WTC11 (cell line): ENCODE data around the gene PYGL. TPM values are rescaled to one million over a fixed set of nuclear protein-coding genes. Genes with fewer than 3 reads are reported as not detected.

Experiments used
- ATAC-seq: fragments of 200-7000 bp; cut with Tn5 transposase; 2 replicates; pipeline ENCODE4 v1.10.0; 2021; ENCODE audit warnings: mild to moderate bottlenecking, moderate library complexity
- CTCF ChIA-PET: fragments of 300-600 bp; sonication (Branson Sonifier 250); formaldehyde crosslinking; loops from one replicate; lab custom pipeline; 2021; ENCODE audit warnings: antibody characterized with exemption; lab: Charles Lee
- POLR2A ChIA-PET: fragments of 350-600 bp; sonication (Branson Sonifier 250); formaldehyde crosslinking; loops from one replicate; lab custom pipeline; 2021; ENCODE audit warnings: antibody characterized with exemption; lab: Charles Lee
- DNase-seq: peaks from one replicate; pipeline ENCODE4 v3.0.0; 2021; ENCODE audit warnings: low spot score
- H3K27ac Mint-ChIP-seq: 2 replicates; pipeline ENCODE4 v1.8.0; 2021; ENCODE audit warnings: mixed read lengths
- H3K27me3 Mint-ChIP-seq: 2 replicates; pipeline ENCODE4 v1.8.0; 2021; ENCODE audit warnings: low read depth, mild to moderate bottlenecking, moderate library complexity, mixed read lengths
- H3K36me3 Mint-ChIP-seq: 2 replicates; pipeline ENCODE4 v1.8.0; 2021; ENCODE audit warnings: mixed read lengths
- H3K4me1 Mint-ChIP-seq: 2 replicates; pipeline ENCODE4 v1.8.0; 2022; ENCODE audit warnings: mixed read lengths
- H3K4me3 Mint-ChIP-seq: 2 replicates; pipeline ENCODE4 v1.8.0; 2021; ENCODE audit warnings: mild to moderate bottlenecking, moderate library complexity, mixed read lengths
- H3K9me3 Mint-ChIP-seq: 2 replicates; pipeline ENCODE4 v1.8.0; 2021; ENCODE audit warnings: mixed read lengths
- AR ChIP-seq: fragments of 250-450 bp; sonication (Bioruptor Pico); IDR thresholded peaks from 2 replicates; pipeline ENCODE4 v1.9.0; 2021; ENCODE audit warnings: mild to moderate bottlenecking
- ARID4B ChIP-seq: sonication (generic); formaldehyde crosslinking; IDR thresholded peaks from 2 replicates; pipeline ENCODE4 v1.8.0; 2023; ENCODE audit warnings: missing genetic modification reagents, mild to moderate bottlenecking, borderline replicate concordance
- ATF6 ChIP-seq: sonication (generic); formaldehyde crosslinking; IDR thresholded peaks from 2 replicates; pipeline ENCODE4 v1.8.1; 2023; ENCODE audit warnings: mild to moderate bottlenecking, missing genetic modification reagents
- CREM ChIP-seq: sonication (generic); formaldehyde crosslinking; IDR thresholded peaks from 2 replicates; pipeline ENCODE4 v1.8.1; 2022; ENCODE audit warnings: mild to moderate bottlenecking, missing genetic modification reagents, moderate library complexity
- CTCF ChIP-seq: fragments of 200-600 bp; IDR thresholded peaks from 2 replicates; pipeline ENCODE4 v1.8.0; 2022; ENCODE audit warnings: antibody characterized with exemption
- ETV6 ChIP-seq: sonication (generic); formaldehyde crosslinking; IDR thresholded peaks from 2 replicates; pipeline ENCODE4 v1.8.1; 2022; ENCODE audit warnings: mild to moderate bottlenecking, missing genetic modification reagents
- FOXK1 ChIP-seq: sonication (generic); formaldehyde crosslinking; IDR thresholded peaks from 2 replicates; pipeline ENCODE4 v1.8.0; 2022; ENCODE audit warnings: mild to moderate bottlenecking, moderate library complexity, missing genetic modification reagents
- FOXP1 ChIP-seq: sonication (generic); formaldehyde crosslinking; IDR thresholded peaks from 2 replicates; pipeline ENCODE4 v1.8.0; 2022; ENCODE audit warnings: missing genetic modification reagents, mild to moderate bottlenecking, moderate library complexity, borderline replicate concordance
- HMGA2 ChIP-seq: fragments of 250-450 bp; sonication (Bioruptor Pico); IDR thresholded peaks from 2 replicates; pipeline ENCODE4 v1.4.0; 2021; ENCODE audit warnings: mild to moderate bottlenecking, moderate library complexity
- IRF2 ChIP-seq: sonication (generic); formaldehyde crosslinking; IDR thresholded peaks from 2 replicates; pipeline ENCODE4 v1.8.0; 2022; ENCODE audit warnings: low read depth, missing genetic modification reagents, borderline replicate concordance
- MLX ChIP-seq: sonication (generic); formaldehyde crosslinking; IDR thresholded peaks from 2 replicates; pipeline ENCODE4 v1.8.1; 2023; ENCODE audit warnings: mild to moderate bottlenecking, missing genetic modification reagents, moderate library complexity
- MXD4 ChIP-seq: fragments of 250-450 bp; sonication (Bioruptor Pico); IDR thresholded peaks from 2 replicates; pipeline ENCODE4 v1.8.0; 2021; ENCODE audit warnings: mild to moderate bottlenecking, moderate library complexity, borderline replicate concordance
- OVOL2 ChIP-seq: fragments of 250-450 bp; sonication (Bioruptor Pico); IDR thresholded peaks from 2 replicates; pipeline ENCODE4 v1.9.0; 2021; ENCODE audit warnings: mild to moderate bottlenecking, borderline replicate concordance
- RELA ChIP-seq: sonication (generic); formaldehyde crosslinking; IDR thresholded peaks from 2 replicates; pipeline ENCODE4 v1.8.1; 2022; ENCODE audit warnings: missing genetic modification reagents, mild to moderate bottlenecking, borderline replicate concordance
- SMAD3 ChIP-seq: sonication (generic); formaldehyde crosslinking; IDR thresholded peaks from 2 replicates; pipeline ENCODE4 v1.8.0; 2022; ENCODE audit warnings: missing genetic modification reagents, mild to moderate bottlenecking, borderline replicate concordance
- SOX15 ChIP-seq: fragments of 250-450 bp; sonication (Bioruptor Pico); IDR thresholded peaks from 2 replicates; pipeline ENCODE4 v1.9.0; 2021; ENCODE audit warnings: mild to moderate bottlenecking
- SP1 ChIP-seq: sonication (generic); formaldehyde crosslinking; conservative IDR thresholded peaks from 2 replicates; pipeline ENCODE4 v1.8.1; 2022; ENCODE audit warnings: missing genetic modification reagents
- ZNF219 ChIP-seq: sonication (generic); formaldehyde crosslinking; IDR thresholded peaks from 2 replicates; pipeline ENCODE4 v1.8.0; 2023; ENCODE audit warnings: missing genetic modification reagents, mild to moderate bottlenecking, borderline replicate concordance
- ZNF263 ChIP-seq: sonication (generic); formaldehyde crosslinking; IDR thresholded peaks from 2 replicates; pipeline ENCODE4 v1.8.1; 2022; ENCODE audit warnings: low read depth, mild to moderate bottlenecking, moderate library complexity, missing genetic modification reagents
- ZNF423 ChIP-seq: fragments of 250-450 bp; sonication (Bioruptor Pico); IDR thresholded peaks from 2 replicates; pipeline ENCODE4 v2.1.2; 2022; ENCODE audit warnings: mild to moderate bottlenecking, moderate library complexity
- ZNF512 ChIP-seq: sonication (generic); formaldehyde crosslinking; IDR thresholded peaks from 2 replicates; pipeline ENCODE4 v1.8.1; 2022; ENCODE audit warnings: missing genetic modification reagents, borderline replicate concordance
- total RNA-seq: library from RNA; stranded (reverse); gene quantifications from 3 replicates; pipeline ENCODE4 v1.2.3, GENCODE V29; 2021

The PYGL gene
- total RNA-seq, 1 experiment from 2014 or later: 81.0 TPM

DNA sequence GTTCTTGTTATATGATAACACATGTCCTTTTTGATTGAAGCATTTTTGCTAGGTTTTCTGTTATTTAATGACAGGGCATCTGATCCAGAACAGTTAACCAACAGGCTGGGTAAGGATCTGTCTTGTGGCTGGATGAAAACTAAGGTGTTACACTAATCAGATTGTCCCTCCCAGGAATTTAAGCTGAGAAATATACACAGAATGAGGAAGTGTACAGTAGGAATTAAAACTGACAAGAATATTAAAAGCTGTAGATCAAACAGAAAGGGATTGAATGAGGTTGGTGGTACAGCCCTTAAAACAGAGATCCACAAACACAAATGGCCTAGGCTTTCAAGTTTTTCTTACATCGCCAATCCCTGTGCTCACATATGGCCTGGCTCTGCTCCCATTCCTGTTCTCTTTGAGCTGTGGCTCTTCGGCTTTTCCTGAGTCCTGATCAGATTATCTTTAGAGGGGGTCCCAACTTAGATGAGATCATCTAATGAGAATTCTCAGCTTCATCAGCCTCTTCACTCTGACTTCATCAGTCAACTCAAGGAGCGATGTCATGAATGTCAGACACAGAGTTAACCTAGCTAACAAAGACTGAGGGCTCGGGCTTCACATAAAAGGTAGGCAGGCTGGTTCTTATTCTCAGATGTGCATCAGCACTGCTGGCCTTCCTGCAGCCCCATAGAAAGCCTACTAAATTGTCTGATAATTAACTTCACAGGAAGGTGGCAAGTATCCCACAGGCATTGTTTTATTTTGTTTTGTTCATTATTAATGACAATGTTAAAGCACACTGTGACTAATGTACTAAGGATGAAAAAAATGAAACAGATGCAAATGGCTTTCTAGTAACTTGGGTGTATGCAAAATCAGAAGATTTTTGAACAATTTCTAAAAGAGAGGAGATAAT lies 11.4 kb downstream of the PYGL start:
- Mint-ChIP-seq H3K9me3 (no peaks in the 10 kb centered on the region), H3K4me1 (peaks cover 12% of the 10 kb centered on the region)
- no peak for DNase-seq
- CTCF ChIA-PET: no interaction called here
- TF ChIP-seq FOXP1 (CRISPR knock-in tag) (no peak), MLX (CRISPR knock-in tag) (no peak), ZNF512 (CRISPR knock-in tag) (no peak), CREM (CRISPR knock-in tag) (no peak), SMAD3 (CRISPR knock-in tag) (no peak), CTCF (no peak), SOX15 (CRISPR knock-in tag) (no peak), HMGA2 (CRISPR knock-in tag) (no peak), AR (CRISPR knock-in tag) (no peak)
- TF ChIP-seq, all 79 proteins: peak for 0
- Mint-ChIP-seq H3K27me3 (no peaks in the 10 kb centered on the region), H3K27ac (no peak overlapping the region), H3K36me3 (peaks cover 63% of the 10 kb centered on the region), H3K4me3 (no peak overlapping the region)
- POLR2A ChIA-PET: no interaction called here
- ATAC-seq: no peak

GRCh38 chr14:50932156-50932555 lies 12.1 kb downstream of the PYGL start:
- Mint-ChIP-seq H3K9me3 (no peaks in the 10 kb centered on the region), H3K36me3 (peaks cover 70% of the 10 kb centered on the region), H3K27ac (no peak overlapping the region), H3K4me3 (no peak overlapping the region), H3K27me3 (no peaks in the 10 kb centered on the region), H3K4me1 (0 out of 2 replicates have a peak, but pooled peaks cover 5% of the 10 kb centered on the region)
- ATAC-seq (no peak), DNase-seq (no peak)
- ChIA-PET CTCF (no interaction called here), POLR2A (no interaction called here)
- TF ChIP-seq RELA (no peak), FOXK1 (no peak), ARID4B (CRISPR knock-in tag) (no peak), MXD4 (no peak), ZNF219 (no peak), ZNF263 (CRISPR knock-in tag) (no peak), SP1 (CRISPR knock-in tag) (no peak), IRF2 (no peak), ZNF423 (CRISPR knock-in tag) (no peak), ATF6 (no peak), OVOL2 (CRISPR knock-in tag) (no peak), ETV6 (CRISPR knock-in tag) (no peak)
